ENCODE data around the gene RNASEH2A. TPM values are rescaled to one million over a fixed set of nuclear protein-coding genes. Genes with fewer than 3 reads are reported as not detected.

Gene RNASEH2A
- total RNA-seq, 3 donors from 2014 or later = 5.5 to 12.4 (median 6.5) TPM

DNA sequence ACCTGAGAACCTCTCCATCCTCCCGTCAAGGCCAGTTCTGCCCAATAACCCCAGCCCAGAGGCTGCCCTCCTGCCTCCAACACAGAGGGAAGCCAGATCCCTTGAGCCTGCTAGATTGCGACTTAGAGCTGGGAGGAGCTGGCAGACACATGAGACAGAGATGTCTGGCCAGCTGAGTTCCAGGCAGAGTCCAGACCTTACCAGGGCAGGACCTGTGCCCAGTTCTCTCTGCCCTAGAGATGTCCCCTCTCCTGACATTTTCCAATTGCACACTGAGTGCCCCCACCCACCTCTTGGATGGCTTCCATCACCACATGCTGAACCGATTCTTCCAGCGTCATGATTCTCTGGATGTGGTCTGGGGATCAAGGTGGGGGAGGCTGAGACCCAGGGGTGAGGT lies 34.1 kb upstream of the RNASEH2A start:
- H3K4me1 ChIP-seq (ENCODE audit: low read depth) = peaks cover 26% of the 10 kb centered on the region
- intact Hi-C loops (cut with DNase I, micrococcal nuclease) = no loop called here
- no peak overlapping the region for H3K4me3 ChIP-seq
- H3K9me3 ChIP-seq = no peaks in the 10 kb centered on the region
- ATAC-seq (no peak), DNase-seq (no peak)
- no peaks in the 10 kb centered on the region for H3K36me3 ChIP-seq (ENCODE audit: low read depth)
- TF ChIP-seq, protein P1, sequence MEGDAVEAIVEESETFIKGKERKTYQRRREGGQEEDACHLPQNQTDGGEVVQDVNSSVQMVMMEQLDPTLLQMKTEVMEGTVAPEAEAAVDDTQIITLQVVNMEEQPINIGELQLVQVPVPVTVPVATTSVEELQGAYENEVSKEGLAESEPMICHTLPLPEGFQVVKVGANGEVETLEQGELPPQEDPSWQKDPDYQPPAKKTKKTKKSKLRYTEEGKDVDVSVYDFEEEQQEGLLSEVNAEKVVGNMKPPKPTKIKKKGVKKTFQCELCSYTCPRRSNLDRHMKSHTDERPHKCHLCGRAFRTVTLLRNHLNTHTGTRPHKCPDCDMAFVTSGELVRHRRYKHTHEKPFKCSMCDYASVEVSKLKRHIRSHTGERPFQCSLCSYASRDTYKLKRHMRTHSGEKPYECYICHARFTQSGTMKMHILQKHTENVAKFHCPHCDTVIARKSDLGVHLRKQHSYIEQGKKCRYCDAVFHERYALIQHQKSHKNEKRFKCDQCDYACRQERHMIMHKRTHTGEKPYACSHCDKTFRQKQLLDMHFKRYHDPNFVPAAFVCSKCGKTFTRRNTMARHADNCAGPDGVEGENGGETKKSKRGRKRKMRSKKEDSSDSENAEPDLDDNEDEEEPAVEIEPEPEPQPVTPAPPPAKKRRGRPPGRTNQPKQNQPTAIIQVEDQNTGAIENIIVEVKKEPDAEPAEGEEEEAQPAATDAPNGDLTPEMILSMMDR (IDR thresholded peaks at IDR 0.05) = no peak

DNA sequence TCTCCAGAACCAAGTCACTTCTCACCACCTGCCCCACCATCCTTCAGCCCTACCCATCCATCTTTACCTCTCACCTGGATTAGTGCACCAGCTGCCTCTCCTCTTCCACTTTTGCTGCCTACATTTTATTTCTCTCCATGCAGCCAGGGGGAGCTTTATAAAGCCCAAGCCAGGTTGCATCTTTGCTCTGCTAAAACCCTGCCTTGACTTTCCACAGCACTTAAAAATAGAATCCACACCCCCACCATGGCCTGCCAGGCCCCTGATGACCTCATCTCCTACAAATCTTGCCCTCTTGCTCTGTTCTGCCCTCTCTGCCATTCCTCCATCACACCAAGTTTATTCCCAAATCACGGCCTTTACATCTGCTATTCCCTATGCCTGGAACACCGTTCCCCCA lies 32.8 kb upstream of the RNASEH2A start:
- DNase-seq (no peak), ATAC-seq (no peak)
- intact Hi-C loops (cut with DNase I, micrococcal nuclease) = no loop called here
- H3K9me3 ChIP-seq = no peaks in the 10 kb centered on the region
- H3K4me1 ChIP-seq (ENCODE audit: low read depth) = peaks cover 32% of the 10 kb centered on the region
- TF ChIP-seq, protein P1 (IDR thresholded peaks at IDR 0.05) = no peak
- H3K4me3 ChIP-seq = no peak overlapping the region
- H3K36me3 ChIP-seq (ENCODE audit: low read depth) = no peaks in the 10 kb centered on the region

DNA sequence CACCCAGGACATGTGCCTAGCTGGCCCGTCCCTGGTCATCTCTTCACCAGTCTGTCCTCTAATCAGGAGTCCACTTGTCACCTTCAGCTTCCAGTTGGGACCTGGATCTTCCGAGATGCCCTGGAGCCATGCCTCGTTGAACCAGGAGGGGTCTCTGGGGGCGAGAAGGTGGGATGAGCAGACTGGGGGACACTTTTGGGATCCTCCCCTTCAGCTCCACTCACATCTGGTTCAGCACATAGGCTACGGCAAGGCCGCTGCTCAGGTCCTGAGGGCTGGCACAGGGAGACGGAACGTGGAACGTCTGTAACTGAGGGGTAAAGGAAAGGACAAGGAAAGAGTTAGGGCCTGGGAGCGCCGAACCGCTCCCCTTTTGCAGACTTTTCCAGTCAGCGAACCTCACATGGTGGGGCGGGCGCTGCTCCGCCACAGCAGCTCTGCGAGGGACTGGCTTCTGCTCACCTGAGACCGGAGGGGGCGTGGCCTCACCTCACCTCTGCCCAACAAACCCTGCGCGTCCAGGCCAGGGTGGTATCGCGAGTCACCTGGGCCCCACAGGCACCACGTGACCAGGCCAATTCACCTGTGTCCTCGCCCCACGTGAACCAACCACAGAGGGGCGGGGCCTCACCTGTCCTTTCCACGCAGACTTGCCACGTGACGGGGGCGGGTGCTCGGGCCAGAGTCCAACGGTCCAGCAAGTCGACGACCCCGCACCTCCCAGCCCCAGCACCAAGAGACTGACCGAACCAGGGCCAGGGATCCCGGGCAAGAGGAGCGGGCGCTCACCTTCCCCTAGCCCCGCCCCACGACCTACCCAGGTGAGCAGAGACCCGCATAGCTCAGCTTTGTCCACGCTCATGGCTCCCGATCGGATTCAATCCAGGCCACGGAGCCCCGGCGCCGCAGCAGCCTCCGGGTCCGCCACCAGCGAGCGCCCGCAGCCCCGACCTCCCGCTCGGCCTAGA lies 31.5 kb upstream of the RNASEH2A start, which contains the start of gene HOOK2:
HOOK2 (minus strand) TSS at position 965 of the 968 bp plus-strand sequence; CDS start at position 862, 103 bp downstream.
- TF ChIP-seq, protein P1 (IDR thresholded peaks at IDR 0.05) = no peak
- H3K9me3 ChIP-seq = no peaks in the 10 kb centered on the region
- intact Hi-C loops (cut with DNase I, micrococcal nuclease) = no loop called here
- H3K36me3 ChIP-seq (ENCODE audit: low read depth) = no peaks in the 10 kb centered on the region
- peaks cover 37% of the 10 kb centered on the region for H3K4me1 ChIP-seq (ENCODE audit: low read depth)
- peak; percentile 97 to 98 (median 98) for DNase-seq
- H3K4me3 ChIP-seq = peak within 1 kb of the TSS; percentile 38
- ATAC-seq = peak; percentile 81

DNA sequence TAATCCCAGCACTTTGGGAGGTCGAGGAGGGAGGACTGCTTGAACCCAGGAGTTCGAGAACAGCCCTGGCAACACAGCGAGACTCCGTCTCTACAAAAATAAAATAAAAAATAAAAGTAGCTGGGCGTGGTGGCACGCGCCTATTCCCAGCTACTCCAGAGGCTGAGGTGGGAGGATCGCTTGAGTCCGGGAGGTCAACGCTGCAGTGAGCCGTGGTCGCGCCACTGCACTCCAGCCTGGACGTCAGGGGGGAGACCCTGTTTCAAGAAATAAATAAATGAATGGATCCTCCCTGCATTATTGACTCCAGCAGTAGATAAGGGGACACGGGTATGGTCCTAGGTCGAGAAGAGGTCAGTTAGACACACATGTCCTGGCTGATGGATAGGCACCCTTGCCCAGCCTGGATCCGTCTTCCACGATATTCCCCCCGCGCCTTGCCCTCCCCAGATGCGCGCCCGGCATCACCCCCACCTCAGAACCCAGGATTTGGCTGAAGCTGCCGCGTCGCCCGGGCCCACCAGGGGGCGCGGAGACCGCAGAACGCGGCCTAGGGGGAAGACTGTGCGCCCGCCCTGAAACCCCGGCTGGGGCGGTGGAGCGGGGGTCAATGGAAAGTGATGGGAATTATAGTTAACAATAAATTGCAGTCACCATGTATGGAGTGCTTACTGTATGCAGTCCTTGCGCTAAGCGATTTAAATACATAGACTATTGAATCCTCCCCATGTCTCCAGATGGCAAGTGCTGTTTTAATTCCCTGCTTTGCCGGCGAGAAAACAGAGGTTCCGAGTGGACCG lies 29.0 kb upstream of the RNASEH2A start:
- intact Hi-C loops (cut with DNase I, micrococcal nuclease) = loop anchor here in 1 of 2 donors (2.0 kb wide), 1 partner anchor 19 kb away; no protein-coding TSS in a partner anchor
- TF ChIP-seq, protein P1 (IDR thresholded peaks at IDR 0.05) = peak; percentile 96
- no peaks in the 10 kb centered on the region for H3K36me3 ChIP-seq (ENCODE audit: low read depth)
- ATAC-seq (peak; percentile 49), DNase-seq (peak; percentile 87 to 92 (median 88))
- H3K9me3 ChIP-seq = no peaks in the 10 kb centered on the region
- H3K4me3 ChIP-seq = peak overlapping the region; percentile 24
- peaks cover 38% of the 10 kb centered on the region for H3K4me1 ChIP-seq (ENCODE audit: low read depth)

DNA sequence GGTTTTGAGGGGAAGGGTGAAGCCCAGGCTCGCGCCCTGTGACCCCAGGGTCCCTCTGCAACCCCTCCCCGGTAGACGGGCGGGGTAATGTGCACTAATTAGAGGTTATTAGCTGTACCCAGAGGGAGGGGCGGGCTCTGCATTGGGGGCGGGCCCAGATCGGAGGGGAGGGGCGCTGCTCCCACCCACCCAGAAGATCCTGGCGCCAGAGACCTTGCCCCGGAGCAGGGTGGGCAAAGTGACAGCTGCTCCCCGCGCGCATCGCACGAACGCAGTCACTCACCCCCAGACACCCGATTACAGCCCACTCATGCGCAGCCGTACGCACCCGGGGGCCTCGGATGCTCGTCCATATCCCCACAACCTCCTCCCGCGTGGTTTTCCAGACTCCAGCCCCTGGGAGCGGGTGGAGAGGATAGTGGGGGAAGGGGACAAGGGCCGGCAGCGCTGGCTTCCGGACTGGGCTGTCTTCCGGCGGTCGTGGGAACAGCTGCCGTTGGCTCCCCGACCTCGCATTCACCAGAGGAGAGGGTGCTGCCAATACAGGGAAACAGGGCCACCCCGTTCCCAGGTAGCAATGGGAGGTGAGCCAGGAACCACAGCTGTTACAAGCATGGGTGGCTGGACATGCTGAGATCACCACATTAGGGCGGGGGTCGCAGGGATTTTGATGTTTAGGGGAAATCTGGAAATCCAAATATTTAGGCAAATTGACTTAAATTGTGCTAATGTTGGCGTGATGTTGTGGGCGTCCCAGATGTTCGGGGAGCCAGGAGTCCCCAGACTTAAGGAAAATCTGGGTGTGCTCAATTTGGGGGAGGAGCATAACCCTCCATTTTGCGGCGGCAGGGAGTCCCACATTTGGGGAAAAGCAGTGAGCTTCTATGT lies 28.1 kb upstream of the RNASEH2A start:
- TF ChIP-seq, protein P1 (IDR thresholded peaks at IDR 0.05) = no peak
- intact Hi-C loops (cut with DNase I, micrococcal nuclease) = no loop called here
- ATAC-seq (peak; percentile 12), DNase-seq (peak; percentile 74 to 86 (median 79))
- Histone ChIP-seq H3K9me3 (no peaks in the 10 kb centered on the region), H3K36me3 (ENCODE audit: low read depth) (no peaks in the 10 kb centered on the region), H3K4me3 (peak overlapping the region; percentile 24), H3K4me1 (ENCODE audit: low read depth) (peaks cover 43% of the 10 kb centered on the region)

All from mucosa of descending colon (tissue), 3 donors.